ENCODE data around the gene TCF25.

TCF25 gene

DNA sequence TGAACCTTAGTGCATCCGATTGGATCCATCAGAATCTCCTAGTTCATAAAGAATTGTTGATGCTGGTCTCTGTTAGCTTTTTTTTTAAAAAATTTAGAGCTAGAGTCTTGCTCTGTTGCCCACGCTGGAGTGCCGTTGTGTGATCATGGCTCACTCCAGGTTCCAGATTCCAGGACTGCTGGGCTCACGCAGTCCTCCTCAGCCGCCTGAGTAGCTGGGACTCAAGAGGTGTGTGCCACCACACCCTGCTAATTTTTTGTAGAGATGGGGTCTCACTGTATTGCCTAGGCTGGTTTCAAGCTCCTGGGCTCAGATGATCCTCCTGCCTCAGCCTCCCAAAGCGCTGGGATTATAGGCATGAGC, 8.0 kb downstream of the TCF25 start:
- DNase-seq, result no peak

DNA sequence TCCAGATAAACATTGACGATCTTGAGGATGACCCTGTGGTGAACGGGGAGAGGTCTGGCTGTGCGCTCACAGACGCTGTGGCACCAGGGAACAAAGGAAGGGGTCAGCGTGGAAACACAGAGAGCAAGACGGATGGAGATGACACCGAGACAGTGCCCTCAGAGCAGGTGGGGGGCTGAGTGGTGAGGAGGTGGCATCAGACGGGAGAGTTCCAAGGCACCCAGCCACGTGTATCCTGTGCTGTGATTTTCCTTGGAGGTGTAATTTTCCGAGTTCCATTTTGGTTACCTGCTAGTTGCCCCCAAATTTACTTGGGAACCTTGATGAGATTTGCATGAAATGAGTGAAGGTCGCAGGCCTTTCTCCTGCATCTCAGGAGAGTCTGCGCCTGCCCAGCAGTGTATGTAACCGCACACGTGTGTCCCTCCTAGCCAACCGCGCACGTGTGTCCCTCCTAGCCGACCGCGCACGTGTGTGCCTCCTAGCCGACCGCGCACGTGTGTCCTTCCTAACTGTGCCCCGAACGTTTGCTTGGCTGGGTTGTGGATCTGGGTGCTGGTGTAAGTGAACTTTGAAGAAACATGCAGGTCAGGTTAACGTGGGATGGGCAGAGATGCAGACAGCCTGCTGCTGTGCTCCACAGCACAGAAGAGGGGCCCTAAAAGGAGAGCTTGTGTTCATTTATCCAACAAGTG, 10.1 kb downstream of the TCF25 start:
- no peak for DNase-seq

DNA sequence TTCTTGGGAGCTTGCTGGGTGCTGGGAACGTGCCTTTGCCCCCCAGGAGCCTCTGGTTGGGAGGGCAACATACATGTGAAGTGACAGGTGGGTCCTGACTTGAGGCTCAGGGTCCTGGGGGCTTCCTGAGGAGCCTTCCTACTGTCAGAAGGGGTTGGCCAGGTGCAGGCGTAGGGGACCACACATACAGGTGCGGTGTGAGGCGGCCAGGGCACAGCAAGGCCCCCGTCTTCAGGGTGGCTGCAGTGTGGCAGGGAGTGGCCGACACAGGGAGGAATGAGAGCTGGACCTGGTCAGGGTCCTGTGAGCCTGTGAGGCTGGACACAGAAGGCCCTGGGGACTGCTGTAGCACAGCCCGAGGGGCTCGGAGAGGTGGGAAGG, 10.6 kb downstream of the TCF25 start:
- DNase-seq, result no peak

- no peak for DNase-seq
Observed at GRCh38 chr16:89887243-89887642, 13.9 kb downstream of the TCF25 start.

DNA sequence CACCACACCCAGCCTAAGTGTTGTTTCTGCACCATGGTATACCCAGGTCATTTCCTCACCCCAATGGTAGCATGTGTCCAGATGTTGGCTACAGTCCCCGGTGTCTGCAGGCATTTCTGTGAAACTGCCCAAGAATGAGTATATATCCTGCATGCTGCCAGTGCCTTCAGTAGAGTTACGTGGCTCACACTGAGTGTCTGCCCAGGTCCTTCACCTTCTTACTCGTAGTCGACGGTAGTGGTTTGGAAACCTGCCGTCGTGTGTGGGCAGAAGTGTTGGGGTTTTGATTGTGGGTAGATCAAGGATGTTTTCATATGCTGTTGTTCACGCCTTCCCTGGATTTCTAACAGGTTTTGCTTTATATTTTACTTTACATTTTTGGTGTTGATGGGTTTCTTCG, 16.8 kb downstream of the TCF25 start:
- DNase-seq, result no peak

GRCh38 chr16:89890886-89891657, 17.7 kb downstream of the TCF25 start:
- DNase-seq, result no peak

GRCh38 chr16:89892055-89892630, 18.8 kb downstream of the TCF25 start:
- DNase-seq, result no peak

DNA sequence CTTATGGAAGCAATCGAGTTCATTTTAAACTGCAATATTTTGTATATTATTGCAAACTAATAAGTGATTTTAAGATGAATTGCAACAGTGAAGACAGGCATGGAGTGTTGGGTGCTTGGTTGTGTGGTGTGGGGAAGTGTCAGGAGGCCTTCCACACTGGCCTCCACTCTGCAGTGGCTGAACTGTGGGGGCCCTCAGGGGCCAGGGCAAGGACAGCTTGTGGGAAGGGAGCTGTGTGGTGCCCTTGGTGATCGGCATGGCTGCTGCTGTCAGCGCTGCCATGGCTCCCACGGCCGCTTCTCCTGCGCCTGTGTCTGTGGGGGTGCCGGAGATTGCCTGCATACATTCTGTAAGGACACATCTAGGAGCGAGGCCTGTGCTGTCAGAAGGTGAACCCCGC, 19.2 kb downstream of the TCF25 start:
- no peak for DNase-seq

DNA sequence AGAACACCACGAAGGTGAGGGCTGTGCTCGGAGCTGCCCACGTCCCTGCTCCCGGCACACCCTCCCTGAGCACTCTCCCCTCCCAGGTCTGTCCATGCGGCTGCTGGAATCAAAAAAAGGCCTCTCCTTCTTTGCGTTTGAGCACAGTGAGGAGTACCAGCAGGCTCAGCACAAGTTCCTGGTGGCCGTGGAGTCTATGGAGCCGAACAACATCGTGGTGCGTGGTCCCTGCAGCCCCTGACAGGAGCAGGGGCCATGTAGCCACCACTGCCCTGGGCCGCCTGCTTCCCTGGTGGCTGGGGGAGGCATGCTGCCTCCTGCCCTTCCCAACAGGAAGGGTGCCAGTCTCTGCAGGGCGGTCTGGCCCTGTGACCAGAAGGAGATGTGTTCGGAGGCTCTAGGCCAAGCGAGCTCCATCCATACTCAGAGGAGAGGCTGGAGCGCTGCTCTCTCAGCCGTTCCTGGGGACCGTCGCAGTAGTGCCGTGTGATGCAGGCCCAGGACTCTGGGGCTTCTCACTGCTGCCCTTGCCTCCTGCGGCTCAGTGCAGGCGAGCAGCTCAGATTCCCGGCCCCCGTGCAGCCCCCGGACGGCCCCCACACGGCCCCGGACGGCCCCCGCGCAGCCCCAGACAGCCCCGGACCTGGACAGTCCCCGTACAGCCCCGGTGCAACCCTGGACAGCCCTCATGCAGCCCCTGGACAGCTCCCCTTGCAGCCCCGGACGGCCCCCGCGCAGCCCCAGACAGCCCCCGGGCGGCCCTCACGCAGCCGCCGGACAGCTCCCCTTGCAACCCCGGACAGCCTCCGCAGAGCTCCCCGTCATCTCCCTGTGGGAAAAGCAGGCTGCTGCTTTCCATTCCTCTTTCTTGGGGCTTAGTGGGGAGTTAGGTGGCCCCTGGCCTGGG, 20.5 kb downstream of the TCF25 start:
- DNase-seq, result no peak

DNA sequence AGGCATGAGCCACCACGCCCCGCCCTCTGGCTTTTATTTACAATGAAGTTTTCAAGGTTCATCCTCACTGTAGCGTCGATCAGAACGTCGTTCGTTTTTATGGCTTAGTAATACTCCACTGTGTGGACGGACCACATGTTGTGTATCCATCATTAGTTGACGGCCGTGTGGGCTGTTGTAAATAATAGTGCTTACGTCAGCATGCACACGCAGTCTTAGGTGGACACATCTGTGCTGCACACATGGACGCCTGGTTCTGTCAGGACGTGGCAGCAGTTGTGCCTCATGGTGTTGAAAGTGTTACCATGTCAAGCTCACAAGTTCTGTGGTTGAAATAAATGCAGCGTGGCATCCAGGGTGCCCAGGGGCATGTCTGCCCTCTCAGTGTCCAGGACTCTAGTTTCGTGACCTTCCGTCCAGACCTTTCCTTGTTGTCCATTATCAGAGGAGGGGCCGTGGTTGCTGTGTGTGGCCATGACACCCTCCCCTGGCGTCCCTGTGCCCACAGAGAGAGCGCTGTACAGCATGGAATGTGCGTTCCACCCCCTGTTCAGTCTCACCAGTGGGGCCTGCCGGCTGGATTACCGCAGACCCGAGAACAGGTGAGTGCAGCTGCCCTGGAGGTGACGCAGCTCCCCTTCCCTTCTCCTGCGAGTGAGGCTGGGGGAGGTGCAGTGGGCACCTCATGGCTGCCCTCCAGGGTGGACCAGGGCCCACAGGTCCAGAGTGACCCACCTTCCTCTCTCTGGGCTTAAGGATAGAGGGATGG, 22.3 kb downstream of the TCF25 start:
- no peak for DNase-seq

DNA sequence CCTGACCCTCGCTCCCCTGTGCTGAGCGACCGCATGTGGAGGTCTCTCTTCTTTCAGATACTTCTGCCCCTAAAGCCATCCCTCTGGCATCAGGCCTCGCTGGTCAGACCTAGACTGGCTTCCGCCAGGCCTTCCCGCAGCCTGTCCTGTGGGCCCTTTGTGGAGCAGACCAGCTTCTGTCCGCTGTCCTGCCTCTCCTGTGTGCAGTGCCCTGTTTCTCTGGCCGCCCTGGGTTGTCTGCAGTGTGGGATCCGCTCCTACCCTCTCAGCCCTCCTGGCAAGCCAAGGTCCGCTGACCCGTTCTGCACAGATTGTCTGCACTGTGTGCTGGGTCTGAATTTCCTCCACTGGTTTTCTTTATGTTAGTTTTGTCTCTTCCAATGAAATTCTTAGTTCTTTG, 23.8 kb downstream of the TCF25 start:
- no peak for DNase-seq

DNA sequence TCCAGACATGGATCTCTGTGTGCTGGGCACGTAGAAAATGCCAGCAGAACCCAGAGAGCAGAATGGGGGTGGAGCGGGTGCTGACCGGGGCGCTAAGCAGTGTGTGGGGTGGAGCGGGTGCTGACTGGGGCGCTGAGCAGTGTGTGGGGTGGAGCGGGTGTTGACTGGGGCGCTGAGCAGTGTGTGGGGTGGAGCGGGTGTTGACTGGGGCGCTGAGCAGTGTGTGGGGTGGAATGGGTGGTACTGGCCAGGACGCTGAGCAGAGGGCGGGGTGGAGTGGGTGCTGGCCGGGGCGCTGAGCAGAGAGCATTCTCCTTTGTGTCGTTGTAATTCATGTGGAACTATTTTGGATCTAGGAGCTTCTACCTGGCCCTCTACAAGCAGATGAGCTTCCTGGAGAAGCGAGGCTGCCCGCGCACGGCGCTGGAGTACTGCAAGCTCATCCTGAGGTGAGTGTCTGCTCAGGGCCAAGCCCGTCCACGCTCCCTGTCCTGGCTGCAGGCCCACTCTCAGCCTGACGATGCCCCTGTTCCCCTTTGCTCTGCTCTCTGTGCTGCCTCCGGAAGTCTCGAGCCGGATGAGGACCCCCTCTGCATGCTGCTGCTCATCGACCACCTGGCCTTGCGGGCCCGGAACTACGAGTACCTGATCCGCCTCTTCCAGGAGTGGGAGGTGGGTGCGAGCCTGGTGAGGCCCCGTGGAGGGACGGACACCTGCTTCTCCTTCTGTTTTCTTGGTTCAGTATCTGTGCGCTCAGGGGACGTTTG, 25.0 kb downstream of the TCF25 start:
- no peak for DNase-seq

DNA sequence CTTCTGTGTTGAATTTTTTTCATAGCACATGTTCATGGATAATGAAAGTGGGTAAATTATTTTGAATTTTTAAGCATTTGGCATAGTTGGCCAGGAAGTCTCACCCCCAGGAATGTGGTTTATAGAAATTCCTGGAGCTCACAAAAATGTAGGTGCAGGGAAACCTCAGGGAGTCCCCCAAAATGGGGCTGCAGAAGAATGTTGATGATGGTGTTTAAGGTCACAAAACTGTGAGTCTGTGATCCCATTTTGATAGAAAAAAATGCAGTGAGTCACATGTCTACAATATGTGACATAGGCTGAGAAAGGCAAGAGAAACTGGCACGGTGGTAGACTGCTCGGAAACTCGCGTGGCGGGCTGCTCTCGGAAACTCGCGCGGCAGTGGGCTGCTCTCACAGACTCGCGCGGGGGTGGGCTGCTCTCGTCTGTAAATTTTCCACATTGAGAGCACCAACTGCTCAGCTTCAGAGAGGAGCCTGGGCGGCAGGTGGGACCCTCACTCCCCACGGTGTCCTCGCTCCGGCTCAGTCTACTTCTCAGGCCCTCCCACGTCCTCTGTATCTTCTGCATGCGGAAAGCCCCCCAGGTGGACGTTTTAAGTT, 26.6 kb downstream of the TCF25 start:
- no peak for DNase-seq

DNA sequence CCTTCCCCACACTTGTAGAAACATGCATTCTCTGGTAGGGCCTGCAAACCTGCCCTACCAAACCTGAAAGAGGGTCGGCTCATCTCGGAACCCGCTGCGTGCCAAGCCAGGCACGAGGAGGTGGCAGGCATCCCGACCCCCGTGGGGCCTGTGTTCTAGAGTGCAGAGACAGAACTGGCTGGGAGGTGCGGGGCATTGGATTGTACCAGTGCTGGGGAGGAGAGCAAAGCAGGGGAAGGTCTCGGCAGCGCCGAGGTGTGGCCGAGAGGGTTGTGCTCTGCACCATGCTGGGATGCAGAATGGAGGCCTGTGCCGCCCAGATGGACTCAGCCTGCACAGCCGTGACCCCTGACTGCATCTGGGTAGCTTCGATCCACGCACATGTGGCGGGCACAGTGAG, 27.5 kb downstream of the TCF25 start:
- no peak for DNase-seq

DNA sequence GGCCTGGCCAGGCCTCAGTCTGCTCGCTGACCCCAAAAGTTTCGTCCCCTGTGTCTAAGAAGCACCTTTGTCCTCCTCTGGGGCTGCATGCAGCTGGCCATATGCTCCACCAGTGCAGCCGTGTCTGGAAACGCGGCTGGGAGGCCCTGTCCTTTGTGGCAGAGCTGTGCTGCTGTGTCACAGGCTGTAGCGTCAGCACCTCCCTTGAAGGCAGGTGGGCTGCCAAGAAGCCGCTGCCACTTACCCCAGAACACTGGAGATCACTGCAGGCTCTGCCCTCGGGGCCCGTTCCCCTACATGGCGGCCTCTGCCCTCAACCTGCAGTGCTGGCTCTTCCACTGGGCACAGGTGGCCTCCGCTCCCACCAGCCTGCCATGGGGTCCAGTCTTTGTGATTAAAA, 29.6 kb downstream of the TCF25 start:
- DNase-seq, result no peak

- DNase-seq, result no peak
Observed at GRCh38 chr16:89903908-89904515, 30.6 kb downstream of the TCF25 start.

- no peak for DNase-seq
Observed at GRCh38 chr16:89904606-89905510, 31.5 kb downstream of the TCF25 start.

DNA sequence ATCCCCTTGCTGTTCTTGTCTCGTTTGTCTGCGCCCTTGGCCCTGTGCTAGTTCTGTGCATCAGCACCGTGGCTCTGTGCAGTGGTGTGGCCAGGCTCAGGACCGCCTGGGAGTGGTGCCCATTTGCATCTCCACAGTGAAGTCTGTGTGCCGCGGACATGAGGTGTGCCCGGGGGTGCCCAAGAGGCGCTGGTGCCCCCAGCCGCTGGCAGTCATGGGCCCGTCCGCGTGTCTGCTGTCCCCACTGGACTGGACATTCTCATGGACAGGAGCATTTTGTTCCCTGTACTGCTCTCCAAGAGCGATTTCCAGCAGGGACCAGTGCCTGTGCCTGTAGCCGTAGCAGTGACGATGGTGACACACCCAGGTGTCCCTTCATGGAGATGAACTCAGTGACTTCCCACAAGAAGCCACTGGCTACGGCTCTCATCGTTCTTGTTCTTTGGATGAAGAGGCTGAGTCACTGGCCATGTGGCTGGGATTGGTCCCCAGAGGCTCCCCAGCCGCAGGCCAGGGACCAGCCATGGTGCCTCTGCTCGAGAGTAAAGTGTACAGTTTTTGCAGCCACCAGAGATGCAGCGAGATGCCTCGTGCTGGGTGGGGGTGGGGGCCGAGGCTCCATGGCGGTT, 32.2 kb downstream of the TCF25 start:
- DNase-seq, result no peak
